ENCODE measurements around the gene MACROH2A2.

Gene MACROH2A2

DNA sequence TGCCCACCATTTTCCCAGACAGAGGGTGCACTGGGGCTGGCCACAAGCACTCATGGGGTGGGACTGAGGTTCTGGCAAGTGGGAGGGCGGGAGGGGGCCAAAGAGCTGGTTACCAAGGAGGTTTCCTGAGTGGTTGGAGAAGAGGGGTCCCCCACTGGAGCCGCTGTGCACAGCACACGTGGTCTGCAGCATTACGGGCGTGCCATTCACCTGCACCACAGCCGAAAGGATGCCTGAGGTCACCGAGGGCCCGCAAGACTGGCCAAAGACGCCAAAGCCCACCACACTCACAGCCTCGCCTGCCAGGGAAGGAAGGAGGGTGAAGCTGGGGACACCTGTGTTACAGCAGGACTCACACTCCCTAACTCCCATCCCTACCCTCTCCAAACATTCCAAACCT, 89.9 kb downstream of the MACROH2A2 start:
- no peak for DNase-seq (ENCODE audit: extremely low read depth, low read depth)
- TF ChIP-seq, protein P1, sequence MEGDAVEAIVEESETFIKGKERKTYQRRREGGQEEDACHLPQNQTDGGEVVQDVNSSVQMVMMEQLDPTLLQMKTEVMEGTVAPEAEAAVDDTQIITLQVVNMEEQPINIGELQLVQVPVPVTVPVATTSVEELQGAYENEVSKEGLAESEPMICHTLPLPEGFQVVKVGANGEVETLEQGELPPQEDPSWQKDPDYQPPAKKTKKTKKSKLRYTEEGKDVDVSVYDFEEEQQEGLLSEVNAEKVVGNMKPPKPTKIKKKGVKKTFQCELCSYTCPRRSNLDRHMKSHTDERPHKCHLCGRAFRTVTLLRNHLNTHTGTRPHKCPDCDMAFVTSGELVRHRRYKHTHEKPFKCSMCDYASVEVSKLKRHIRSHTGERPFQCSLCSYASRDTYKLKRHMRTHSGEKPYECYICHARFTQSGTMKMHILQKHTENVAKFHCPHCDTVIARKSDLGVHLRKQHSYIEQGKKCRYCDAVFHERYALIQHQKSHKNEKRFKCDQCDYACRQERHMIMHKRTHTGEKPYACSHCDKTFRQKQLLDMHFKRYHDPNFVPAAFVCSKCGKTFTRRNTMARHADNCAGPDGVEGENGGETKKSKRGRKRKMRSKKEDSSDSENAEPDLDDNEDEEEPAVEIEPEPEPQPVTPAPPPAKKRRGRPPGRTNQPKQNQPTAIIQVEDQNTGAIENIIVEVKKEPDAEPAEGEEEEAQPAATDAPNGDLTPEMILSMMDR (IDR thresholded peaks at IDR 0.05; ENCODE audit: low read depth, low read length, missing control alignments) = no peak
- no peak overlapping the region for H3K4me3 ChIP-seq (replicated peaks; ENCODE audit: low read depth, low read length)

DNA sequence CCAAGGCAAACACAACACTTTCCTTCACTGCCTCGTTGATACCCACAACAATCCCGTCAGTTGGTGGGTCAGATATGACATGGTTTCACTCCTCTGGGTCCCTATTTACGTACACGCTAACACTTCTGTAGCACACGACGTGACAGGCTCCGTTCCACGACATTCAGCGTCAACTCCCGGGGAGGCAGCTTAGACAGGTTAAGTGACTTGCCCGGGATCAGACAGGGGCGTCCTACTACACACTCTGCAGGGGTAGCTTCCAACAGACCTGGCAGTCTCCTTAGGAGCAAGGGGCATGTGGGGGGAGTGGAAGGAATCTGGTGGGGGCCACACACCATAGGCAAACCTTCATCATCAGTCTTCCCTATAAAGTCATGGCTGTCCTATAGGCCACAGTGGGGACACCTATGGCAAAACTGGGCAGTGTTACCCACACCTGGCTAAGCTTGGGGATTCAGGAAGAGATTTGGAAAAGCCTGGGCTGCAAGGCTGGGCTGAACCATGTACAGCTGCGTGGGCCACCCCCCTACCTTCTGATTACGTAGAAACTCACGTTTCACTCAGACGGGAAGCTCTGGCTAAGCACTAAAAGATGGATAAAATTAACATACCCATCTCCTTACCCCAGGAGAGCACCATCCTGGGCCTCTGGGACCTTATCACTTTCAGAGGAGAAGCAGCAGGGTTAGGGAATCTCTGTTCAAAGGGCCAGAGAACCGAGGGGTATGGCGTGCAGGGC, 91.9 kb downstream of the MACROH2A2 start:
- no peak for DNase-seq (ENCODE audit: extremely low read depth, low read depth)
- TF ChIP-seq, protein P1 (IDR thresholded peaks at IDR 0.05; ENCODE audit: low read depth, low read length, missing control alignments) = no peak
- H3K4me3 ChIP-seq (replicated peaks; ENCODE audit: low read depth, low read length) = peak overlapping the region; percentile 64

DNA sequence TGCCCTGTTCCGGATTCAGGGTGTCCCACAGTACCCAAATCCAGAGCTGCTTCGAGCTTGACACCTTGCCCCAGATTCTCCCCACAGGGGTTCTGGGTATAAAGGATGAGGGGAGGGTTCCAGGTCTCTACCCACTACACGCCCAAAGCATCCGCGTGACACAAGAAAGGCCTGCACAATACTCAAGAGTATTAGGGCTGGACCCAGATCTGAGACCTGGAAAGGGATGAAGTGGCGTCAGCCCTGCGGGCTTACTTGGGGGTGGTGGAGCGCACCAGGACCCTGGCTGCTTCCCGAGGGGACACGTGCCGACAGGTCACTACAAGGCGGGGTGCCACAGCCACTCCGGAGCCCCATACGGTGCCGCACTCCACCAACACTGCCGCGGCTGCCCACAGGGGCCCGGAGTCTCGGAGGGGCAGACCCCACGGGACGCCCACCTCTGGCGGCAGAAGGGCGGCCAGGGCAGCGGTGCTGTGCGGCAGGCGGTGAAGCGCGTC, 92.6 kb downstream of the MACROH2A2 start:
- DNase-seq (ENCODE audit: extremely low read depth, low read depth) = no peak
- TF ChIP-seq, protein P1 (IDR thresholded peaks at IDR 0.05; ENCODE audit: low read depth, low read length, missing control alignments) = no peak
- peak overlapping the region; percentile 64 for H3K4me3 ChIP-seq (replicated peaks; ENCODE audit: low read depth, low read length)

DNA sequence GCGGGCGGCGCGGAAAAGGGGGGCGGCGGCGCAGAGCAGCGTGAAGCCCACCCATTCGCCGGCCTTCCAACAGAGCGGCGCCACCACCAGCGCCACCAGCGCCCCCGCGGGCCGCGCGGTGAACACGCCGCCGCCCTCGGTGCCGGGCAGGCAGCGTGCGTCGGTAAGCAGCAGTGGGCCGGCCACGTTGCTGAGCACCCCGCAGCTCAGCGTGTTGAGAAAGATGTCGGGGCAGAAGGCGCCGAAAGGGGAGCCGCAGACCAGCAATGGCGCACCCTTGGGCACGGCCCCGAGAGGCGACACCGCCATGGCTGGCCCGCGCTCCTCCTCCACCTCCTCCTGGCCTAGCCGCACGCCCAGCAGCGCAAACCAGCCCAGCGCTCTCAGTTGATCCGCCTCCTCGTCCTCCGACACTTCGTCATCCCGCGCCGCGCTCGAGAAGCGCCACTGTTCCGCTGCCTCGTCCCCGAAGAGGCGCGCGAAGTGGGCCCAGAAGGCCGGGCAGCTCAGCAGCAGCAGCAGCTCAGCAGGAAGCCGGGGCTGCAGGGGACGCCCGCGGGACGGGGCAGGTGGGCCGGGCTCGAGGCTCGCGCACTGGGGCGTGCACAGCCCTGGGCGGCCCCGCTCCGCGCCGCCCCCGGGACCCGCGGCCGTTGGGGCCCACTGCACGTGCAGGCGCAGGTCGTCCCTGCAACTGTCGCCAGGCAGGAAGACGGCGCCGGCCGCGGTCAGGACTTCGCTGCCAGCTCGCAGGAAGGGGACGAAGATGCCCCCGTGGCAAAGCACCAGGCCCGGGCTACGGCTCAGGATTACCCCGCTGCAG, 93.2 kb downstream of the MACROH2A2 start:
- peak overlapping the region; percentile 64 for H3K4me3 ChIP-seq (replicated peaks; ENCODE audit: low read depth, low read length)
- peak; percentile 12 for DNase-seq (ENCODE audit: extremely low read depth, low read depth)
- TF ChIP-seq, protein P1 (IDR thresholded peaks at IDR 0.05; ENCODE audit: low read depth, low read length, missing control alignments) = peak; percentile 32

DNA sequence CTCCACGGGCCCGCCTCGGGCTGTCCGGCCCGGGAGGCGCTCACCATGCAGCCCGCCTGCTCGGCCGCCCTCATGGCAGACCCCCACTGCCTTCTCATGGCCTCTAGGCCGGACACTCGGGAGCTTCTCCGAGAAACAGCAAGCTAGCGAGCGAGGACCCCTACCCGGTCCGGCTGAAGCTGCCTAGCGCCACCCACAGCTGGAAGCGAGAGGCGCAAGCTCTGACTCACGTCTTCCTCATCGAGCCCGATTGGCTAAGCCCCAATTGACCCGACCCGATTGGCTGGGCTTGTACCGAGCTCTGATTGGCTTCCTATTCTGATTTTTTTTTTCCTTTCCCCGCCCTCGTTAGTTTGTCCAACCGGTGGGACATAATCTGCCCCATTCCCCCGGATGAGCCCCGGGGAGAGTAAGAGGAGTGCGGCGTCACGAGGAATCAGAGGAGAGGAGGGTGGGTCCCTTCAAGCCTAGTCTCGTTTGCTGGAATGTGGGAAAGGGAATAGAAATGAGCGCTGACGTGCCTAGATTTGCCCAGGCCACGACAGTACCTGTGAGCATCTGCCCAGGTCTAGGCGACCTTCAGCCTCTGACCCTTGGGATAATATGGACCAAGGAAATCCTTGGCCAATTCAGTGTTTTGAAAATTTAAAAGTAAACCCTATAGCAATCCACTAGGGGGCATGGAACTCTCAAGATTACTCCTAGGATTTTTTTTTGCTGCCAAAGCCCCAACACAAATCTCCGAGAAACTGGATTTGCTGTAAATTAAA, 94.0 kb downstream of the MACROH2A2 start, which contains the start of gene TYSND1:
TSS of gene TYSND1 (minus strand) at position 212 of the 770 bp plus-strand sequence. CDS start at position 98, 114 bp downstream.
- DNase-seq (ENCODE audit: extremely low read depth, low read depth) = peak; percentile 98
- TF ChIP-seq, protein P1 (IDR thresholded peaks at IDR 0.05; ENCODE audit: low read depth, low read length, missing control alignments) = peak; percentile 67

DNA sequence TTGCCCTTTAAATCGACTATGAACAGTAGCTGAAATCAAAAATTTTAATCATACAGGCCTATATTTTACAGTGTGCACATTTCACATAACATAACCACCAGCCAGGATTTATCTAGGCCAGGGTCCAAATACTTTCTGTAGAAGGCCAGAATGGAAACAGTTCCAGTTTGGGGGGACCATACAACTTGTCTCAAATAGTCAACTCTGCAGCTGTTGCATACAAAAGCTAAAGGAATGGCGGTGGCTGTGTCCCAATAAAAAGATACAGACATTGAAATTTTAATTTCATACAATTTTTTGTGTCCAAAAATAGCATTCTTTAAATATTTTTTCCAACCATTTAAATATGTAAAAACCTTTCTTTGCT, 94.6 kb downstream of the MACROH2A2 start:
- TF ChIP-seq, protein P1 (IDR thresholded peaks at IDR 0.05; ENCODE audit: low read depth, low read length, missing control alignments) = no peak
- DNase-seq (ENCODE audit: extremely low read depth, low read depth) = no peak
- H3K4me3 ChIP-seq (replicated peaks; ENCODE audit: low read depth, low read length) = peak overlapping the region; percentile 64

More for the DNA sequence above, 94.0 kb downstream of the MACROH2A2 start, which contains the start of gene TYSND1:
- peak within 1 kb of the TSS; percentile 64 for H3K4me3 ChIP-seq (replicated peaks; ENCODE audit: low read depth, low read length)

Data from HFF-Myc (cell line).